ENCODE measurements around the gene CARD8. TPM values are rescaled to one million over a fixed set of nuclear protein-coding genes. Genes with fewer than 3 reads are reported as not detected.
A peak's percentile ranks its signal among the peaks of the same experiment; 100 is the strongest.

CARD8 gene
- total RNA-seq, 4 donors from 2014 or later = 31.5 to 115 (median 39.2) TPM

- H3K4me3 ChIP-seq = no peak overlapping the region
- no peaks in the 10 kb centered on the region for H3K4me1 ChIP-seq
- no peak overlapping the region for H3K27ac ChIP-seq
- H3K27me3 ChIP-seq = no peaks in the 10 kb centered on the region
- no peaks in the 10 kb centered on the region for H3K36me3 ChIP-seq
- peak in 2 of 3 donors; percentile 64 to 68 for DNase-seq
- H3K9me3 ChIP-seq = no peaks in the 10 kb centered on the region
- TF ChIP-seq POLR2A (IDR thresholded peaks at IDR 0.05) = no peak
- TF ChIP-seq, protein P1, sequence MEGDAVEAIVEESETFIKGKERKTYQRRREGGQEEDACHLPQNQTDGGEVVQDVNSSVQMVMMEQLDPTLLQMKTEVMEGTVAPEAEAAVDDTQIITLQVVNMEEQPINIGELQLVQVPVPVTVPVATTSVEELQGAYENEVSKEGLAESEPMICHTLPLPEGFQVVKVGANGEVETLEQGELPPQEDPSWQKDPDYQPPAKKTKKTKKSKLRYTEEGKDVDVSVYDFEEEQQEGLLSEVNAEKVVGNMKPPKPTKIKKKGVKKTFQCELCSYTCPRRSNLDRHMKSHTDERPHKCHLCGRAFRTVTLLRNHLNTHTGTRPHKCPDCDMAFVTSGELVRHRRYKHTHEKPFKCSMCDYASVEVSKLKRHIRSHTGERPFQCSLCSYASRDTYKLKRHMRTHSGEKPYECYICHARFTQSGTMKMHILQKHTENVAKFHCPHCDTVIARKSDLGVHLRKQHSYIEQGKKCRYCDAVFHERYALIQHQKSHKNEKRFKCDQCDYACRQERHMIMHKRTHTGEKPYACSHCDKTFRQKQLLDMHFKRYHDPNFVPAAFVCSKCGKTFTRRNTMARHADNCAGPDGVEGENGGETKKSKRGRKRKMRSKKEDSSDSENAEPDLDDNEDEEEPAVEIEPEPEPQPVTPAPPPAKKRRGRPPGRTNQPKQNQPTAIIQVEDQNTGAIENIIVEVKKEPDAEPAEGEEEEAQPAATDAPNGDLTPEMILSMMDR (IDR thresholded peaks at IDR 0.05) = peak in 1 of 6 experiments; percentile 11
These were observed 65.3 kb downstream of the CARD8 start for GRCh38 chr19:48190288-48190884.

- H3K4me3 ChIP-seq = no peak overlapping the region
These were observed 69.1 kb downstream of the CARD8 start for GRCh38 chr19:48186541-48186991.

DNA sequence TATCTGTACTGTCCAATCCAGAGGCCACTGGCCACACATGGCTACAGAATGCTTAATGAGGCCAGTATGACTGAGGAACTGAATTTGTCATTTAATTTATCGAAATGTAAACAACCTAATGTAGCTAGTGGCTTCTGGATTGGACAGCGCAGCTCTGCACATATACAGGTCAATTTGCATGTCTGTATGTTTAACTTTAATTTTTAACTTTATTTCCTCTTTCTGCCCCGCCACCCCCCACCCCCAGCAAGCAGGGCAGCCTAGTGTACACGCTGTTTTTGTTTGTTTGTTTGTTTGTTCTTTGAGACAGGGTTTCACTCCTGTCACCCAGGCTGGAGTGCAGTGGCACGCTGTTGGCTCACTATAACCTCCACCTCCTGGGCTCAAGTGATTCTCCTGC is 69.7 kb downstream of the CARD8 start:
- H3K27me3 ChIP-seq = no peaks in the 10 kb centered on the region
- no peaks in the 10 kb centered on the region for H3K36me3 ChIP-seq
- no peak overlapping the region for H3K27ac ChIP-seq
- no peak overlapping the region for H3K4me3 ChIP-seq
- DNase-seq = no peak
- H3K4me1 ChIP-seq = no peaks in the 10 kb centered on the region
- H3K9me3 ChIP-seq = peaks cover 0 to 5% (median 0%) of the 10 kb centered on the region in 4 donors
- no peak for TF ChIP-seq POLR2A (IDR thresholded peaks at IDR 0.05)
- TF ChIP-seq, protein P1 (IDR thresholded peaks at IDR 0.05) = no peak

More at GRCh38 chr19:48186541-48186991, 69.1 kb downstream of the CARD8 start:
- DNase-seq = no peak
- no peaks in the 10 kb centered on the region for H3K36me3 ChIP-seq
- H3K27me3 ChIP-seq = no peaks in the 10 kb centered on the region
- peaks cover 0 to 2% (median 0%) of the 10 kb centered on the region in 4 donors for H3K9me3 ChIP-seq
- H3K27ac ChIP-seq = no peak overlapping the region
- no peak for TF ChIP-seq POLR2A (IDR thresholded peaks at IDR 0.05)
- TF ChIP-seq, protein P1 (IDR thresholded peaks at IDR 0.05) = no peak
- H3K4me1 ChIP-seq = no peaks in the 10 kb centered on the region

GRCh38 chr19:48183356-48183755 is 72.4 kb downstream of the CARD8 start:
- H3K27ac ChIP-seq = no peak overlapping the region
- no peaks in the 10 kb centered on the region for H3K36me3 ChIP-seq
- H3K4me1 ChIP-seq = no peaks in the 10 kb centered on the region
- peaks cover 0 to 5% (median 0%) of the 10 kb centered on the region in 4 donors for H3K9me3 ChIP-seq
- H3K27me3 ChIP-seq = no peaks in the 10 kb centered on the region
- DNase-seq = no peak
- H3K4me3 ChIP-seq = no peak overlapping the region
- TF ChIP-seq, protein P1 (IDR thresholded peaks at IDR 0.05) = no peak
- no peak for TF ChIP-seq POLR2A (IDR thresholded peaks at IDR 0.05)

DNA sequence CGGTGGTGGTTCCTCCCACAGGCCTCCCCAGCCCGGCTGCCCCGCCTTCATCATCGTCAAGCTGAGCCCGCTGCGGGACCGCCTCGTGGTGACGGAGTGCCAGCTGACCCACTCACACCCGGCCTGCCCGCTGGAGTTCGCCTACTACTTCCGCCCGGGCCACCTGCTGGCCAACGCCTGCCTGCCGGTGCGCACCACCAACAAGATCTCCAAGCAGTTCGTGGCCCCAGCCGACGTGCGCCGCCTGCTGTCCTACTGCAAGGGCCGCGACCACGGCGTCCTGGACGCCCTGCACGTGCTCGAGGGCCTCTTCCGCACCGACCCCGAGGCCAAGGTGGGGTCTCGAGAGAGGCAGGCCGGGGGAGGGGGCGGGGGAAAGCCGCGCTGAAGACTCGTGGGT is 73.3 kb downstream of the CARD8 start:
- Histone ChIP-seq H3K27ac (no peak overlapping the region), H3K4me3 (no peak overlapping the region), H3K9me3 (peaks cover 0 to 5% (median 0%) of the 10 kb centered on the region in 4 donors), H3K36me3 (no peaks in the 10 kb centered on the region), H3K4me1 (no peaks in the 10 kb centered on the region), H3K27me3 (no peaks in the 10 kb centered on the region)
- no peak for DNase-seq
- TF ChIP-seq POLR2A (IDR thresholded peaks at IDR 0.05) = no peak
- TF ChIP-seq, protein P1 (IDR thresholded peaks at IDR 0.05) = no peak
